Measurements from ENCODE around the gene LTA4H.

Gene LTA4H

DNA sequence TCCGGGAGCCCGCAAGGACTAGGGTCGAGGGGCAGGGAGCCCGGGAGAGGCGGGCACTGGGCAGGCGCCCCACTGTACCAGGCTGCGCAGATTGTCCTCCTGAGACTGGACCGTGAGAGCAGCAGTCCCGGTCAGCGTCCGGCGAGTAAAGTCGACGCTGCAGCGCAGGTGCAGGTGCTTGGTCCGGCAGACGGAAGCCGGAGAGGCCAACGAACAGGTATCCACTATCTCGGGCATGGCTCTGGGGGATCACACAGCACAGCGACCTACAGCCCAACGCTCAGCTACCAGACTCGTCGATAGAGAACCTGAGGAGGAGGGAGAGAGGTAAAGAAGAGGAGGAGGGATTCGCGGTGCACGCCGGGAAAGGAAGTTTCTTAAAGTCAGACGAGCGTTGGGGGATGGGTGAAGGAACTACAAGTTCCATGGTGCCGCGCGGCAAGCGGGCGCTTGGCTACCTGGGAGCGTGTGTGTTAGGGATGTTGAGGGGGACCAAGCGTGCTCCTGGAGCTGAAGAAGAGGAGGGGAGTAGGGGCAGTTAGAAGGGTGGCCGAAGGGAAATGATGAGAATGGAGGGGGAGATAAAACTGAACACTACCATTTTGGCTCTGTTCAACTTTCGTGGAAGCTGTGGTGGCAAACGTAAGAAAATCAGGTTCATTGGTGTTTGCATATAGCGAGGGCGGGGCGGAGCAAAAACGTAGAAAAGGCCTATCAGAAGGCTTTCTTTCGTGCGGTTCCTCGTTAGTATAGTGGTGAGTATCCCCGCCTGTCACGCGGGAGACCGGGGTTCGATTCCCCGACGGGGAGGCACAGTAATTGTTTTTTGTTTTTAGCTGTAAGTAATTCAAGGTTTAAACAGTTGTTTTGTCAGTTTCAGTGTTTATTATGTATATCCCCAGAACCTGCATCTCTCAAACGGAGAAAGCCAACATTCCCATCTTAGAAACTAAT is at the start of gene LTA4H:
Gene LTA4H, minus strand, starts transcription at position 305 of the 954 bp plus-strand sequence. Its CDS starts 68 bp downstream, at position 237.
- Histone ChIP-seq H3K4me3 (ENCODE audit: low read depth, low read length) (peak within 1 kb of the TSS; percentile 100), H3K9me3 (ENCODE audit: control insufficient read depth, insufficient read depth, low read depth, low read length) (no peaks in the 10 kb centered on the region), H3K27ac (ENCODE audit: extremely low read depth, low read depth, low read length) (peak within 1 kb of the TSS; percentile 75), H3K36me3 (ENCODE audit: control insufficient read depth in 2 of 2, insufficient read depth in 1 of 2, low read length in 2 of 2) (no peaks in the 10 kb centered on the region), H3K4me1 (ENCODE audit: control insufficient read depth, insufficient read depth, low read length) (peaks cover 5% of the 10 kb centered on the region; the same call in 1 of the 2 replicates)
- POLR2A ChIA-PET: interaction anchor here (0.6 to 1.7 kb wide), 19 partner anchors 10 to 1032 kb away, joined by 3 to 10 read pairs (median 3); partner anchors contain the start of genes AMDHD1, CCDC38, METAP2 and NDUFA12
- CTCF ChIA-PET: interaction anchor here (0.7 to 1.0 kb wide), 2 partner anchors 30 to 59 kb away, joined by 3 read pairs; no protein-coding TSS in a partner anchor
- TF ChIP-seq ZNF2 (tag by site-specific recombination; IDR thresholded peaks at IDR 0.05) (peak; percentile 95), ZNF658 (tag by site-specific recombination; IDR thresholded peaks at IDR 0.05) (no peak), KLF16 (tag by site-specific recombination; IDR thresholded peaks at IDR 0.05) (peak; percentile 97), ZNF558 (tag by site-specific recombination; IDR thresholded peaks at IDR 0.05) (peak; percentile 87), ZNF10 (tag by site-specific recombination; IDR thresholded peaks at IDR 0.05) (peak; percentile 57; the same call in 1 of the 2 replicates), ZNF76 (tag by site-specific recombination; IDR thresholded peaks at IDR 0.05; ENCODE audit: borderline replicate concordance, low read depth) (peak; percentile 100), ZNF221 (tag by site-specific recombination; IDR thresholded peaks at IDR 0.05; ENCODE audit: borderline replicate concordance) (no peak), EGR2 (tag by site-specific recombination; IDR thresholded peaks at IDR 0.05; ENCODE audit: low read depth) (peak; percentile 72), ZBTB8A (tag by site-specific recombination; IDR thresholded peaks at IDR 0.05) (peak; percentile 82), ZNF585B (tag by site-specific recombination; IDR thresholded peaks at IDR 0.05) (no peak), MYNN (tag by site-specific recombination; IDR thresholded peaks at IDR 0.05; ENCODE audit: borderline replicate concordance) (no peak), KLF1 (tag by site-specific recombination; IDR thresholded peaks at IDR 0.05) (peak; percentile 81), KLF7 (tag by site-specific recombination; IDR thresholded peaks at IDR 0.05; ENCODE audit: borderline replicate concordance) (peak; percentile 99), ZNF394 (tag by site-specific recombination; IDR thresholded peaks at IDR 0.05; ENCODE audit: borderline replicate concordance) (peak; percentile 76), ZNF292 (tag by site-specific recombination; IDR thresholded peaks at IDR 0.05; ENCODE audit: borderline replicate concordance, low read depth) (no peak), GLI2 (tag by site-specific recombination; IDR thresholded peaks at IDR 0.05; ENCODE audit: borderline replicate concordance, low read depth) (no peak), ZNF624 (tag by site-specific recombination; IDR thresholded peaks at IDR 0.05) (no peak), ZNF324 (tag by site-specific recombination; IDR thresholded peaks at IDR 0.05) (peak; percentile 89), ZNF132 (tag by site-specific recombination; IDR thresholded peaks at IDR 0.05; ENCODE audit: borderline replicate concordance) (no peak), SP2 (tag by site-specific recombination; IDR thresholded peaks at IDR 0.05) (peak; percentile 65), ZEB2 (tag by site-specific recombination; IDR thresholded peaks at IDR 0.05) (peak; percentile 91), ZNF521 (tag by site-specific recombination; IDR thresholded peaks at IDR 0.05) (no peak), ZNF747 (tag by site-specific recombination; IDR thresholded peaks at IDR 0.05) (no peak)
- TF ChIP-seq, protein P1, sequence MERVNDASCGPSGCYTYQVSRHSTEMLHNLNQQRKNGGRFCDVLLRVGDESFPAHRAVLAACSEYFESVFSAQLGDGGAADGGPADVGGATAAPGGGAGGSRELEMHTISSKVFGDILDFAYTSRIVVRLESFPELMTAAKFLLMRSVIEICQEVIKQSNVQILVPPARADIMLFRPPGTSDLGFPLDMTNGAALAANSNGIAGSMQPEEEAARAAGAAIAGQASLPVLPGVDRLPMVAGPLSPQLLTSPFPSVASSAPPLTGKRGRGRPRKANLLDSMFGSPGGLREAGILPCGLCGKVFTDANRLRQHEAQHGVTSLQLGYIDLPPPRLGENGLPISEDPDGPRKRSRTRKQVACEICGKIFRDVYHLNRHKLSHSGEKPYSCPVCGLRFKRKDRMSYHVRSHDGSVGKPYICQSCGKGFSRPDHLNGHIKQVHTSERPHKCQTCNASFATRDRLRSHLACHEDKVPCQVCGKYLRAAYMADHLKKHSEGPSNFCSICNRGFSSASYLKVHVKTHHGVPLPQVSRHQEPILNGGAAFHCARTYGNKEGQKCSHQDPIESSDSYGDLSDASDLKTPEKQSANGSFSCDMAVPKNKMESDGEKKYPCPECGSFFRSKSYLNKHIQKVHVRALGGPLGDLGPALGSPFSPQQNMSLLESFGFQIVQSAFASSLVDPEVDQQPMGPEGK (tag by site-specific recombination; IDR thresholded peaks at IDR 0.05): peak; percentile 85
- TF ChIP-seq, protein P2, sequence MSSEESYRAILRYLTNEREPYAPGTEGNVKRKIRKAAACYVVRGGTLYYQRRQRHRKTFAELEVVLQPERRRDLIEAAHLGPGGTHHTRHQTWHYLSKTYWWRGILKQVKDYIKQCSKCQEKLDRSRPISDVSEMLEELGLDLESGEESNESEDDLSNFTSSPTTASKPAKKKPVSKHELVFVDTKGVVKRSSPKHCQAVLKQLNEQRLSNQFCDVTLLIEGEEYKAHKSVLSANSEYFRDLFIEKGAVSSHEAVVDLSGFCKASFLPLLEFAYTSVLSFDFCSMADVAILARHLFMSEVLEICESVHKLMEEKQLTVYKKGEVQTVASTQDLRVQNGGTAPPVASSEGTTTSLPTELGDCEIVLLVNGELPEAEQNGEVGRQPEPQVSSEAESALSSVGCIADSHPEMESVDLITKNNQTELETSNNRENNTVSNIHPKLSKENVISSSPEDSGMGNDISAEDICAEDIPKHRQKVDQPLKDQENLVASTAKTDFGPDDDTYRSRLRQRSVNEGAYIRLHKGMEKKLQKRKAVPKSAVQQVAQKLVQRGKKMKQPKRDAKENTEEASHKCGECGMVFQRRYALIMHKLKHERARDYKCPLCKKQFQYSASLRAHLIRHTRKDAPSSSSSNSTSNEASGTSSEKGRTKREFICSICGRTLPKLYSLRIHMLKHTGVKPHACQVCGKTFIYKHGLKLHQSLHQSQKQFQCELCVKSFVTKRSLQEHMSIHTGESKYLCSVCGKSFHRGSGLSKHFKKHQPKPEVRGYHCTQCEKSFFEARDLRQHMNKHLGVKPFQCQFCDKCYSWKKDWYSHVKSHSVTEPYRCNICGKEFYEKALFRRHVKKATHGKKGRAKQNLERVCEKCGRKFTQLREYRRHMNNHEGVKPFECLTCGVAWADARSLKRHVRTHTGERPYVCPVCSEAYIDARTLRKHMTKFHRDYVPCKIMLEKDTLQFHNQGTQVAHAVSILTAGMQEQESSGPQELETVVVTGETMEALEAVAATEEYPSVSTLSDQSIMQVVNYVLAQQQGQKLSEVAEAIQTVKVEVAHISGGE (tag by site-specific recombination; conservative IDR thresholded peaks at IDR 0.05; ENCODE audit: low read depth): peak; percentile 44; the same call in 1 of the 2 replicates
- TF ChIP-seq, protein P3, sequence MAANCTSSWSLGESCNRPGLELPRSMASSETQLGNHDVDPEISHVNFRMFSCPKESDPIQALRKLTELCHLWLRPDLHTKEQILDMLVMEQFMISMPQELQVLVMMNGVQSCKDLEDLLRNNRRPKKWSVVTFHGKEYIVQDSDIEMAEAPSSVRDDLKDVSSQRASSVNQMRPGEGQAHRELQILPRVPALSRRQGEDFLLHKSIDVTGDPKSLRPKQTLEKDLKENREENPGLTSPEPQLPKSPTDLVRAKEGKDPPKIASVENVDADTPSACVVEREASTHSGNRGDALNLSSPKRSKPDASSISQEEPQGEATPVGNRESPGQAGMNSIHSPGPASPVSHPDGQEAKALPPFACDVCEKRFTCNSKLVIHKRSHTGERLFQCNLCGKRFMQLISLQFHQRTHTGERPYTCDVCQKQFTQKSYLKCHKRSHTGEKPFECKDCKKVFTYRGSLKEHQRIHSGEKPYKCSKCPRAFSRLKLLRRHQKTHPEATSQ (tag by site-specific recombination; IDR thresholded peaks at IDR 0.05): no peak
- TF ChIP-seq, protein P4, sequence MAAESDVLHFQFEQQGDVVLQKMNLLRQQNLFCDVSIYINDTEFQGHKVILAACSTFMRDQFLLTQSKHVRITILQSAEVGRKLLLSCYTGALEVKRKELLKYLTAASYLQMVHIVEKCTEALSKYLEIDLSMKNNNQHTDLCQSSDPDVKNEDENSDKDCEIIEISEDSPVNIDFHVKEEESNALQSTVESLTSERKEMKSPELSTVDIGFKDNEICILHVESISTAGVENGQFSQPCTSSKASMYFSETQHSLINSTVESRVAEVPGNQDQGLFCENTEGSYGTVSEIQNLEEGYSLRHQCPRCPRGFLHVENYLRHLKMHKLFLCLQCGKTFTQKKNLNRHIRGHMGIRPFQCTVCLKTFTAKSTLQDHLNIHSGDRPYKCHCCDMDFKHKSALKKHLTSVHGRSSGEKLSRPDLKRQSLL (tag by site-specific recombination; IDR thresholded peaks at IDR 0.05): peak; percentile 54
- TF ChIP-seq, protein P5, sequence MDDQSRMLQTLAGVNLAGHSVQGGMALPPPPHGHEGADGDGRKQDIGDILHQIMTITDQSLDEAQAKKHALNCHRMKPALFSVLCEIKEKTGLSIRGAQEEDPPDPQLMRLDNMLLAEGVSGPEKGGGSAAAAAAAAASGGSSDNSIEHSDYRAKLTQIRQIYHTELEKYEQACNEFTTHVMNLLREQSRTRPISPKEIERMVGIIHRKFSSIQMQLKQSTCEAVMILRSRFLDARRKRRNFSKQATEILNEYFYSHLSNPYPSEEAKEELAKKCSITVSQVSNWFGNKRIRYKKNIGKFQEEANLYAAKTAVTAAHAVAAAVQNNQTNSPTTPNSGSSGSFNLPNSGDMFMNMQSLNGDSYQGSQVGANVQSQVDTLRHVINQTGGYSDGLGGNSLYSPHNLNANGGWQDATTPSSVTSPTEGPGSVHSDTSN (CRISPR knock-in tag; IDR thresholded peaks at IDR 0.05): 0 out of 2 replicates have a peak, but pooled peaks have one; percentile 35

Measured in HEK293 (cell line).